Ectodermal cell (in vitro differentiated cells): ENCODE results near the gene PRDM15.

Source experiments
- H3K27ac ChIP-seq: 2 replicates; pipeline ENCODE4 v1.7.0; 2013; ENCODE audit warnings: mild to moderate bottlenecking, low read depth, low read length; ENCODE audit not compliant: insufficient read depth, poor library complexity, severe bottlenecking
- H3K27me3 ChIP-seq: 2 replicates; pipeline ENCODE4 v1.7.0; 2013; ENCODE audit warnings: mild to moderate bottlenecking, low read length; ENCODE audit not compliant: insufficient read depth, control insufficient read depth, poor library complexity, severe bottlenecking
- H3K36me3 ChIP-seq: one replicate; pipeline ENCODE4 v1.7.0; 2013; ENCODE audit warnings: low read length; ENCODE audit not compliant: control insufficient read depth, insufficient read depth
- H3K4me1 ChIP-seq: one replicate; pipeline ENCODE4 v1.7.0; 2013; ENCODE audit warnings: low read length; ENCODE audit not compliant: control insufficient read depth, insufficient read depth
- H3K4me3 ChIP-seq: 2 replicates; pipeline ENCODE4 v1.7.0; 2013; ENCODE audit warnings: low read depth, low read length, control low read depth; ENCODE audit not compliant: insufficient read depth
- H3K9me3 ChIP-seq: 2 replicates; pipeline ENCODE4 v1.7.0; 2013; ENCODE audit warnings: mild to moderate bottlenecking, low read length, moderate library complexity; ENCODE audit not compliant: control insufficient read depth
- WGBS, 2 experiments: methylation state at CpG; one replicate each; pipeline ENCODE4 v1.1.7; 2013; ENCODE audit warnings: missing lambda C conversion rate in 2 of 2; 5-methylcytosine and 5-hydroxymethylcytosine counted together

Gene PRDM15

DNA sequence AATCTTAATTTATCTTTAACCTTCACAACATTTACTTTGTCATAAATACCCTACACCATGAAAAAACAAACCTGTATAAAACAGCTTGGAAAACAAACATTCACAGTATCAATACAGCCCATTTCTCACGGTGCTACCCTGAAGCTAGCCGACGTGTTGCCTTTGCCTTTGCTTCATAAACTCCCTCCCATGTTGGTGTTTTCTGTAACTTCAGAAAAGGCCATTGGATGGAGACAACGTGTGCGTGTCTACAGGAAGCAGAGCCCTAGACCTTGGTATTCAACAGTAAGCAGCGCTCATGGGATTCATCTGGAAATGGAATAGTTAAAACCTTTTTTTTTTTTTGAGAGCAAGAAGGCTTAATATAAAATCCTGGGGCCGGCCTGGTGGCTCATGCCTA, 7.2 kb upstream of the PRDM15 start:
- WGBS, 2 experiments, result 85 to 87% methylated on average over 7 of the region's 7 CpGs
- H3K27me3 ChIP-seq, result no peaks in the 10 kb centered on the region
- H3K36me3 ChIP-seq, result no peaks in the 10 kb centered on the region
- no peaks in the 10 kb centered on the region for H3K4me1 ChIP-seq
- no peak overlapping the region for H3K27ac ChIP-seq
- no peak overlapping the region for H3K4me3 ChIP-seq
- H3K9me3 ChIP-seq, result no peaks in the 10 kb centered on the region

DNA sequence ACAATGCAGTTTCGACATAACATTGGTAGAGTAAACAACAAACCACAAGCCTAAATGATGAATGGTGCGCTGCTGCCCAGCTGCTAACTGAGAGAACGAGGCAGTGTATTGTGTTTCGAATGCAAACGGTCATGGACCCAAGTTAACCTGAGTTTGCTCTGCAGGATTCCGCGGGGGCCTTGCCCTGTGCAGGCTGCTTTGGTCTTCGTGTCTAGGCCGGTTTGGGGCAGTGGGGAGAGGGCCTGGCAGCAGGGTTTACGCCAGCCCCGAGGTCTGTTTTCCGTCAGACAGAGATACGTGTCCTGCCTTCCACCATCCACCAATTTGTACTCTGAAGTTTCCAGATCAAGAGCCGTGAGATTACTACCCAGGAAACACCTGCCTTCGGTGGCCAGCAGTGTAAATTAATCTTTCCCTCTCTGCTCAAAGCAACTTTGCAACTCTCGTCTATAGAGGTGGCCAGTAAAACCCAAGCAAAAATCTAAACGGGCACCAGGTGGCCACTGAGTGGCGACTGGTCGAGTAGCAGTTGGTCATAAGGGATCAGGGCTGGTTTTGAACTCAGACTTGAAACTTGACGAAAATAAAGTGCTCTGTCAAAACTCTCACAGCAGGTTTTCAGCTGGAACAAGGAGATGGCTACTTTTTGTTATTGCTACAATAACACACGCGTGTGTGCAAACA, 6.3 kb upstream of the PRDM15 start:
- WGBS, 2 experiments, result 74 to 76% methylated on average over 22 of the region's 22 CpGs
- no peaks in the 10 kb centered on the region for H3K9me3 ChIP-seq
- H3K27me3 ChIP-seq, result no peaks in the 10 kb centered on the region
- H3K36me3 ChIP-seq, result no peaks in the 10 kb centered on the region
- no peak overlapping the region for H3K27ac ChIP-seq
- H3K4me1 ChIP-seq, result no peaks in the 10 kb centered on the region
- H3K4me3 ChIP-seq, result no peak overlapping the region

DNA sequence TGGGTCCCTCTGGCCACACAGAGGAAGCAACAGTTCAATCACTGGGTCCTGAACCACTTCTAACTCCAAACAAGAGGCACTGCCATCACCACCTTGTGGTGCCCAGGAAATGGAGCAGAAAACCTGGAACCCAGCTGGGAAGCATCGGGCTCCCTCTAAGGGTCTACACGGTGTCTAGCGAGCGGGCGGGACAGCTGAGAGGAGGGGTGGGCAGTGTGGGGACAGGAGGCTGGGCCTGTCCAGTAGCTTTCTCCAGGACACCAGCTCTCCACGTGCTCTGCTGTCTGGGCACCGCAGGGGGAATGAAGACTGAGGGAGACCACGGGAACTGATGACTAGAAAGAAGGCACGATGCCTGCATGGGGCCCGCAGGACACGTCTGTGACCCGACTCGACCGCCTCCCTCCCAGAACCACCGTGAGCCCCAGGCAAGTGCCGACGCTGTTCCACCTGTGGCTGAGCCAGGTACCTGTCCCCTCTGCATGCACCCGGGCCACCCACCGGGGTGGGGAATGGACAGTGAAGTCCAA, 5.4 kb upstream of the PRDM15 start:
- Histone ChIP-seq H3K27me3 (no peaks in the 10 kb centered on the region), H3K27ac (no peak overlapping the region)

DNA sequence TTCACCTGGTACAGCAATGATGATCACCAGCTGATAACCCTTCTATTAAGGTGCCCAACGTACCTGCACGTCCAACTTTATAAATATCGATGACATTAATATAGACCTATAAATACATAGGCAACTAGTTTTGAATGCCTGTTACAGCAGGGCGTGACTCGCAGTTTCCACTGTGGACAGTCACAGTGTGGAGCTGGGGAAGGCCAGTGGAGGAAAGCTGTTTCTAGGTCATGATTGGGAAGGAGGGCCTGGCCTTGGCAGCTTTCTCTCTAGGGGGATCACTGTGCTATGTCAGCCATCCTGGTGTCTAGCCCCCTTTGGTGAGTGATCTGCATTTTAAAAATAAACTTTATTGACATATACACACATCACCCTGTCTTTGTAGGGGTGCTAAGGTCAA, 4.4 kb upstream of the PRDM15 start:
- Histone ChIP-seq H3K9me3 (no peaks in the 10 kb centered on the region), H3K4me1 (no peaks in the 10 kb centered on the region), H3K4me3 (no peak overlapping the region), H3K27me3 (no peaks in the 10 kb centered on the region), H3K36me3 (no peaks in the 10 kb centered on the region), H3K27ac (no peak overlapping the region)
- 97 to 98% methylated on average over 5 of the region's 5 CpGs for WGBS, 2 experiments

More for the DNA sequence above, 5.4 kb upstream of the PRDM15 start:
- Histone ChIP-seq H3K36me3 (no peaks in the 10 kb centered on the region), H3K4me3 (no peak overlapping the region), H3K9me3 (no peaks in the 10 kb centered on the region), H3K4me1 (no peaks in the 10 kb centered on the region)
- WGBS, 2 experiments, result 92 to 94% methylated on average over 19 of the region's 19 CpGs

DNA sequence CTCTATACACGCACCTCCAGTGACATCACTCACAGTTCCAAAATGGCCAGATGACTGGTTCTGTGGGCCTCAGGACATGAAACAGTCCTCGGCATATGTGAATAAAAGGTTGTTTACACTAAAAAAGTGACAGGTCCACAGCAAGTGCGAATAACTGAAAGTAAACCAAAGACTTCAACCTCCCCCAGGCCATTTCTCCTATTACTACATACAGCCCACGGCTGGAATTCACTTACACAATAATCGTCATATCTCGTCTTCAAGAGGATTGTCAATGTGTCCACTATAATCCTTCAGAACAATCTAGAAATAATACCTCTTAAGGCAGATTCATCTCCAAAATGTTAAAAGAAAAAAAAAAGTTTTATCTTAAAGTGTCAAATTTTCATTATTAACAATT, 1.9 kb upstream of the PRDM15 start:
- H3K27me3 ChIP-seq, result no peaks in the 10 kb centered on the region
- no peak overlapping the region for H3K27ac ChIP-seq
- H3K4me1 ChIP-seq, result no peaks in the 10 kb centered on the region
- H3K9me3 ChIP-seq, result no peaks in the 10 kb centered on the region
- 94 to 96% methylated on average over 6 of the region's 6 CpGs for WGBS, 2 experiments
- no peak overlapping the region for H3K4me3 ChIP-seq
- H3K36me3 ChIP-seq, result no peaks in the 10 kb centered on the region

DNA sequence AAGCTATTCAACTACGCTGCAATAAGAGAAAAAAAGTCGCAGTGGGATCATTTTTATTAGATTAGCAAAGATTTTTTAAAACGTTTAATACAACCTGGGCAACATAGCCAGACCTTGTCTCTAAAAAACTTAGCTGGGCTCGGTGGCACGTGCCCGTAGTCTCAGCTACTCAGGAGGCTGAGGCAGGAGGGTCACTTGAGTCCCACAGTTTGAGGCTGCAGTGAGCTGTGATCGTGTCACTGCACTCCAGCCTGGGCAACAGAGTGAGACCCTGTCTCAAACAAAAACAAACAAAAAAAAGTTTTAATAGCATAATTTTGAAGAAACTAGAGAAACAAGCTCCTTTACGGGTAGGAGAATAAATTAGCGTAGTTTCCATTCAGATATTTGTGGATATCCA, 1.0 kb upstream of the PRDM15 start:
- no peaks in the 10 kb centered on the region for H3K36me3 ChIP-seq
- no peaks in the 10 kb centered on the region for H3K4me1 ChIP-seq
- 93% methylated on average over 9 of the region's 9 CpGs for WGBS, 2 experiments
- H3K27me3 ChIP-seq, result no peaks in the 10 kb centered on the region
- H3K4me3 ChIP-seq, result no peak overlapping the region
- no peaks in the 10 kb centered on the region for H3K9me3 ChIP-seq
- H3K27ac ChIP-seq, result no peak overlapping the region

DNA sequence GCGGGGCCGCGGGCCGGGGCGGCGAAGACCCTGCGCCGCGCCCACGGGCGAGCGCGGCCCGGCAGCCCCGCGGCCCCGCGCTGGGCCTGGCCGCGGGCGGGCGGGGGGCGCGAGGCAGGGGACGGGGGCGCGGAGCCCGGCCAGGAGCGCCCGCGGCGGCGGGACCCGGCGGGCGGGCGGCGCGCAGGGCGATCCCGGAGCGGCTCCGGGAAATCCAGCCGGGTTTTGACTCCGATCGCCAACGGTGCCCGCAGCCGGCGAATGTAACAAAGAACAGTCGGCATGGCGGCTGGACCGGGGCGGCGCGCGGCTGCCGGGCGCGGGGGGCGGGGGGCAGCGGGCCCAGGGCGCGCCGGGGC, 334 bp downstream of the PRDM15 start:
- Histone ChIP-seq H3K4me3 (peak overlapping the region; percentile 68), H3K27ac (no peak overlapping the region), H3K9me3 (no peaks in the 10 kb centered on the region), H3K36me3 (no peaks in the 10 kb centered on the region), H3K27me3 (no peaks in the 10 kb centered on the region), H3K4me1 (no peaks in the 10 kb centered on the region)
- 0% methylated on average over 65 of the region's 65 CpGs for WGBS, 2 experiments

DNA sequence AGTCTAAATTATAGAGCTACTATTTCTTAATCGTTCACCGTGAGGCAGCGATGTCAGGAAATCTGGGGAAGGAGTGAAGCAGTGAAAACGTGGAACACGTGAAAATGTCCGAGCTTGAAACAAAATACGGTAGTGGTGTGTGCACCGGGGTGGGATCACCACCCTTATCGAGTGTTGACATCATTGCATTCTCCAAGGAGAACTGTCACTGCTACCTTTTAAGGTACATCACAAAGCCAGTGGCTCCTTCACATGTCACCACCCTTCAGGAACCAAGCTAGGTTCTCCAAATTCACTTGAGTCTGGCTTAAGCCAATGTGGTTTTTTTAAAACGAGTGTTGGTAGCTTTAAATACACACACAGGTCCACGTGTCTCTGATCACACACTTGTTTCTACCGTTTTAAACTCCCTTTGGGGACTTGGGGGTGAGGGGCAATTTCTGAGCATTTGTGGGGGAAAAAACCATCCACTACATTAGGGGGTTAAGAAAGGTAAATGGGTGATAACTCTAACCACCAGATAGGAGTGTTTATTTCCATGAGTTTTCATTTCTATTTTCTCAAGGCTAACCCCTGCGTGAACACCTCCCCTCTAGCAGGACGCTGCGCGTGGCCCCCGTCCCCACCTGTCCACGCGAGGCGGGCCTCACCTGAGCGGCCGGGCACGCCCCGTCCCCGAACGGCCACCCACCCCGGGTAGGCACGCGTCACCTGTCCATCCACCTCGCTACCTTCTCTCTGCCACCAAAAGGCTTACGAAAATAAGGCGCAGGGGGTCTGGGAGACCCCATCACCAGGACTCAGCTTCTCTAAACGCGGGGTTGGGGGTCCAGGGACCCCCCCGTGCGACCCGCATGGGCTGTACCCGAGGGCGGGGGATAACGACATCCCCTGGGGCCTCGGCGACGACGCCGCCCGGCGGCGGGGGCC, 978 bp downstream of the PRDM15 start:
- 15 to 16% methylated on average over 45 to 48 of the region's 48 CpGs for WGBS, 2 experiments
- Histone ChIP-seq H3K36me3 (no peaks in the 10 kb centered on the region), H3K4me1 (no peaks in the 10 kb centered on the region), H3K9me3 (no peaks in the 10 kb centered on the region), H3K4me3 (peak overlapping the region; percentile 68), H3K27ac (no peak overlapping the region), H3K27me3 (no peaks in the 10 kb centered on the region)

DNA sequence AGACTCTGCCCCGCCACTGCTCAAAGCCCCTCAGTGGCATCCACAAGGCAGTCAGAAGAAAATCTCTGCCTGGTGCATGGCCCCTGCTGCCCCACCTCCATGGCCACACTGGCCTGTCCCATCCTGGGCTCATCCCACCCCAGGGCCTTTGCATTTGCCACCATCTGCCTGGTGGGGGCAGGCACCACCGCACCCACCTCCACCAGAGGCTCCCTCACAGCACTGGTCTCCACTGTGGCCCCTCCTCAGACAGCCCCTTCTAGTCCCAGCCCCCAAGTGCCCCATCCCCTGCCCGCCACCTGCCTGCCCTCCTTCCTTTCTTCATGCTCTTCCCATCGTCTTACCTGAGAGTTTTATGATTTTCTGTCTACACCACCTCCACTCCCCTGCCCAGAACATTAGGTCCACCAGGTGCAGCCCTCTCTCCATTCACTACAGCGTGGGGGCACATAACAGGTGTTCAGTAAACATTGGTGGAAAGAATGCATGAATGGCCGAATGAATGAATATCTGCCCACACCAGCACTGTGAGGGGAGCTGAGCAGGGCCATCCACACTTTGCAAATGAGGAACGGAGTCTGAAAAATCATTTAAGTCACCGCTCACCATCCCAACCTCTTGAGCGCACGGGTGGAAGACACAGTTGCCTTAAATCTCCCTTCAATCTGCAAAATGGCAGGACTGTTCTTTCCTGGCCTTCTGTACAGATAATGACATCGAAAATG, 2.1 kb downstream of the PRDM15 start:
- Histone ChIP-seq H3K4me1 (no peaks in the 10 kb centered on the region), H3K27ac (no peak overlapping the region), H3K4me3 (no peak overlapping the region), H3K9me3 (no peaks in the 10 kb centered on the region), H3K27me3 (no peaks in the 10 kb centered on the region), H3K36me3 (no peaks in the 10 kb centered on the region)
- 89 to 94% methylated on average over 11 of the region's 11 CpGs for WGBS, 2 experiments

DNA sequence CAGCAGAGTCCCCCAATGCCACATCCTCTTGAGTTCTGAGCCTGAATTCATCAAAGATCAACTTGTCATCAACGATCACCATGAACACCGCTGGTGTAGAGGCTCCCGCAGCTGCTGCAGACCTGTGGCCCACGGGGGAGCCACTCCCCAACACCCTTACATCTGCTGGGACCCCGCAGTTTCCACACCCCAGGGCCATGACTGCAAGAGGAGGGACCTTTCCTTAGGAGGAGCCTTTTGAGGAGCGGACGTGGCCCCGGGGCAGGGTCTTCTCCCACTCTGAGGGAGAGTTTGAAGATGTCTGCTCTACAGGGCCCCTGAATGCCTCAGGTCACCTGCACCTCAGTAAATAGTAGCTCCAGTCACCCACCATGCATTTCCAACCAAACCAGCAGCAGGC, 2.7 kb downstream of the PRDM15 start:
- Histone ChIP-seq H3K9me3 (no peaks in the 10 kb centered on the region), H3K36me3 (no peaks in the 10 kb centered on the region), H3K27ac (no peak overlapping the region), H3K4me3 (no peak overlapping the region), H3K27me3 (no peaks in the 10 kb centered on the region), H3K4me1 (peaks cover 7% of the 10 kb centered on the region)
- 89 to 96% methylated on average over 8 of the region's 8 CpGs for WGBS, 2 experiments
